Measurements from ENCODE around the gene TSPAN9.

TSPAN9 gene

GRCh38 chr12:3328081-3328480 is 250.9 kb downstream of the TSPAN9 start:
- Histone ChIP-seq H3K4me2 (ENCODE audit: low read length) (no peak overlapping the region), H2AFZ (ENCODE audit: low read length) (no peak overlapping the region), H3K4me1 (ENCODE audit: insufficient read depth, low read length, severe bottlenecking) (no peaks in the 10 kb centered on the region), H3F3A (ENCODE audit: insufficient read depth, low read length) (no peaks in the 10 kb centered on the region), H3K36me3 (ENCODE audit: insufficient read depth, low read length) (no peaks in the 10 kb centered on the region), H3K9me3 (ENCODE audit: low read length) (no peaks in the 10 kb centered on the region), H4K20me1 (ENCODE audit: insufficient read depth, low read length) (no peaks in the 10 kb centered on the region), H3K4me3 (ENCODE audit: low read depth, low read length, poor library complexity, severe bottlenecking) (no peak overlapping the region), H3K79me2 (ENCODE audit: insufficient read depth, low read length) (no peaks in the 10 kb centered on the region), H3K9me2 (ENCODE audit: low read depth, low read length) (no peaks in the 10 kb centered on the region), H3K27me3 (ENCODE audit: insufficient read depth, low read length) (no peaks in the 10 kb centered on the region), H3K9ac (ENCODE audit: low read length) (no peak overlapping the region), H3K27ac (ENCODE audit: low read depth, low read length, poor library complexity, severe bottlenecking) (no peak overlapping the region)
- TF ChIP-seq EZH2 (IDR thresholded peaks at IDR 0.05; ENCODE audit: borderline replicate concordance, low read length), result no peak
- TF ChIP-seq CTCF (IDR thresholded peaks at IDR 0.05; ENCODE audit: low read length), result no peak

GRCh38 chr12:3328571-3328970 is 251.4 kb downstream of the TSPAN9 start:
- H3F3A ChIP-seq (ENCODE audit: insufficient read depth, low read length), result no peaks in the 10 kb centered on the region
- no peaks in the 10 kb centered on the region for H4K20me1 ChIP-seq (ENCODE audit: insufficient read depth, low read length)
- no peak overlapping the region for H3K4me3 ChIP-seq (ENCODE audit: low read depth, low read length, poor library complexity, severe bottlenecking)
- H3K4me2 ChIP-seq (ENCODE audit: low read length), result no peak overlapping the region
- H3K79me2 ChIP-seq (ENCODE audit: insufficient read depth, low read length), result no peaks in the 10 kb centered on the region
- TF ChIP-seq EZH2 (IDR thresholded peaks at IDR 0.05; ENCODE audit: borderline replicate concordance, low read length) (no peak), CTCF (IDR thresholded peaks at IDR 0.05; ENCODE audit: low read length) (no peak)
- no peaks in the 10 kb centered on the region for H3K9me3 ChIP-seq (ENCODE audit: low read length)
- no peak overlapping the region for H3K9ac ChIP-seq (ENCODE audit: low read length)
- no peaks in the 10 kb centered on the region for H3K4me1 ChIP-seq (ENCODE audit: insufficient read depth, low read length, severe bottlenecking)
- no peaks in the 10 kb centered on the region for H3K27me3 ChIP-seq (ENCODE audit: insufficient read depth, low read length)
- H3K27ac ChIP-seq (ENCODE audit: low read depth, low read length, poor library complexity, severe bottlenecking), result no peak overlapping the region
- H3K9me2 ChIP-seq (ENCODE audit: low read depth, low read length), result no peaks in the 10 kb centered on the region
- H2AFZ ChIP-seq (ENCODE audit: low read length), result no peak overlapping the region
- H3K36me3 ChIP-seq (ENCODE audit: insufficient read depth, low read length), result no peaks in the 10 kb centered on the region

- Histone ChIP-seq H3K9ac (ENCODE audit: low read length) (no peak overlapping the region), H4K20me1 (ENCODE audit: insufficient read depth, low read length) (no peaks in the 10 kb centered on the region), H3K4me2 (ENCODE audit: low read length) (no peak overlapping the region), H3F3A (ENCODE audit: insufficient read depth, low read length) (no peaks in the 10 kb centered on the region), H3K27ac (ENCODE audit: low read depth, low read length, poor library complexity, severe bottlenecking) (no peak overlapping the region), H3K79me2 (ENCODE audit: insufficient read depth, low read length) (no peaks in the 10 kb centered on the region), H3K27me3 (ENCODE audit: insufficient read depth, low read length) (no peaks in the 10 kb centered on the region), H3K9me3 (ENCODE audit: low read length) (no peaks in the 10 kb centered on the region), H3K4me1 (ENCODE audit: insufficient read depth, low read length, severe bottlenecking) (no peaks in the 10 kb centered on the region), H3K4me3 (ENCODE audit: low read depth, low read length, poor library complexity, severe bottlenecking) (no peak overlapping the region), H3K36me3 (ENCODE audit: insufficient read depth, low read length) (no peaks in the 10 kb centered on the region), H2AFZ (ENCODE audit: low read length) (no peak overlapping the region), H3K9me2 (ENCODE audit: low read depth, low read length) (no peaks in the 10 kb centered on the region)
- TF ChIP-seq EZH2 (IDR thresholded peaks at IDR 0.05; ENCODE audit: borderline replicate concordance, low read length), result no peak
- no peak for TF ChIP-seq CTCF (IDR thresholded peaks at IDR 0.05; ENCODE audit: low read length)
These were observed 252.2 kb downstream of the TSPAN9 start for GRCh38 chr12:3329361-3329760.

All from OCI-LY1 (cell line).